Keratinocyte (primary cell): Measurements from ENCODE around the gene NBPF1. TPM values are rescaled to one million over a fixed set of nuclear protein-coding genes. Genes with fewer than 3 reads are reported as not detected.
"Not testable (repeated sequence)": the region's sequence is repeated elsewhere in the genome, so short reads cannot be mapped to it uniquely, and the experiment has no call there.

Experiments used
- DNase-seq: peaks from one replicate; pipeline ENCODE4 v3.0.0-alpha.2; 2011; ENCODE audit warnings: low read depth, missing footprints, low spot score
- FAIRE-seq: peaks from 2 replicates; lab custom pipeline; 2011; peaks lifted over from hg19 to GRCh38; lab: Jason Lieb, UNC
- H2AFZ ChIP-seq: 2 replicates; pipeline ENCODE4 v1.6.0; 2012; ENCODE audit warnings: low read length, control low read depth, inconsistent platforms; ENCODE audit not compliant: control insufficient read depth
- H3K27ac ChIP-seq: 2 replicates; pipeline ENCODE4 v1.5.1; 2011; ENCODE audit warnings: low read length; ENCODE audit not compliant: control insufficient read depth, insufficient read depth
- H3K27me3 ChIP-seq: 3 replicates; pipeline ENCODE4 v1.6.0; 2011; ENCODE audit warnings: low read length; ENCODE audit not compliant: control insufficient read depth, insufficient read depth; ENCODE audit errors: extremely low read depth
- H3K36me3 ChIP-seq, 2 experiments: 2 replicates in 1 of 2; 3 replicates in 1 of 2; pipeline ENCODE4 v1.5.1; 2011; ENCODE audit warnings: low read length in 2 of 2, mild to moderate bottlenecking in 1 of 2; ENCODE audit not compliant: control insufficient read depth in 2 of 2, insufficient read depth in 2 of 2; ENCODE audit errors: extremely low read depth in 1 of 2
- H3K4me1 ChIP-seq: 3 replicates; pipeline ENCODE4 v1.5.1; 2011; ENCODE audit warnings: low read length; ENCODE audit not compliant: control insufficient read depth, insufficient read depth; ENCODE audit errors: extremely low read depth
- H3K4me2 ChIP-seq: 3 replicates; pipeline ENCODE4 v1.6.0; 2011; ENCODE audit warnings: low read depth, low read length; ENCODE audit not compliant: control insufficient read depth, insufficient read depth; ENCODE audit errors: extremely low read depth
- H3K4me3 ChIP-seq, 3 experiments: fragments of 200-600 bp in 1 of 3; sonication (generic) in 1 of 3; 2 replicates in 2 of 3; 3 replicates in 1 of 3; pipeline ENCODE4 v1.5.1; 2011 to 2016; ENCODE audit warnings: low read length in 3 of 3, mild to moderate bottlenecking in 3 of 3, control low read depth in 2 of 3, inconsistent platforms in 1 of 3, low read depth in 1 of 3, mixed read lengths in 1 of 3, mixed run types in 1 of 3, moderate library complexity in 1 of 3; ENCODE audit not compliant: control insufficient read depth in 2 of 3, insufficient read depth in 2 of 3; ENCODE audit errors: extremely low read depth in 1 of 3
- H3K79me2 ChIP-seq: 2 replicates; pipeline ENCODE4 v1.6.0; 2012; ENCODE audit warnings: low read length; ENCODE audit not compliant: control insufficient read depth, insufficient read depth
- H3K9ac ChIP-seq: 3 replicates; pipeline ENCODE4 v1.6.0; 2011; ENCODE audit warnings: low read length; ENCODE audit not compliant: control insufficient read depth, insufficient read depth; ENCODE audit errors: extremely low read depth
- H3K9me1 ChIP-seq: 3 replicates; pipeline ENCODE4 v1.6.0; 2011; ENCODE audit warnings: low read length; ENCODE audit not compliant: control insufficient read depth, insufficient read depth; ENCODE audit errors: extremely low read depth
- H3K9me3 ChIP-seq: 2 replicates; pipeline ENCODE4 v1.5.1; 2012; ENCODE audit warnings: low read depth, low read length; ENCODE audit not compliant: control insufficient read depth
- H4K20me1 ChIP-seq: 3 replicates; pipeline ENCODE4 v1.6.0; 2011; ENCODE audit warnings: low read length; ENCODE audit not compliant: control insufficient read depth, insufficient read depth; ENCODE audit errors: extremely low read depth
- CTCF ChIP-seq, 3 experiments: IDR thresholded peaks in 1 of 3; conservative IDR thresholded peaks in 1 of 3; optimal IDR thresholded peaks in 1 of 3; 2 replicates in 2 of 3; 3 replicates in 1 of 3; pipeline versions ENCODE3 to v1.5.1; 2011; ENCODE audit warnings: low read length in 3 of 3, mild to moderate bottlenecking in 3 of 3, moderate library complexity in 2 of 3, control low read depth in 1 of 3, inconsistent platforms in 1 of 3; ENCODE audit not compliant: insufficient read depth in 2 of 3; ENCODE audit errors: extremely low read depth in 1 of 3
- EZH2 ChIP-seq: IDR thresholded peaks from one replicate; pipeline ENCODE4 v1.6.1; 2012; ENCODE audit warnings: inconsistent platforms, mild to moderate bottlenecking, low read length, moderate library complexity
- dilution Hi-C: fragments of 300-500 bp; cut with MboI; formaldehyde crosslinking; loops from one replicate; pipeline ENCODE4 v1.7.0; 2020; ENCODE audit warnings: low sequenced_read_pairs; ENCODE audit not compliant: extremely low pct_ligation_motif_present
- polyA plus RNA-seq, 5 experiments: library from polyadenylated mRNA; depleted of rRNA in 3 of 5; stranded (reverse) in 3 of 5; stranded (forward) in 1 of 5; unstranded in 1 of 5; fragments of >200 nt; gene quantifications; 1 replicate in 1 of 5; 2 replicates in 3 of 5; 3 replicates in 1 of 5; pipeline versions ENCODE4 v1.2.1 to v1.2.3, GENCODE V29; 2011 to 2012; ENCODE audit warnings: missing spikeins in 2 of 5, low read depth in 1 of 5, low replicate concordance in 1 of 5

Gene NBPF1
- polyA plus RNA-seq, 1 donor (not counting 4 experiments of a cell fraction or from before 2014, with no cell fraction given), result 16.4 TPM

- no peaks in the 10 kb centered on the region for H3K27me3 ChIP-seq
- H2AFZ ChIP-seq, result no peak overlapping the region
- peaks cover 20 to 39% of the 10 kb centered on the region in 2 experiments for H3K36me3 ChIP-seq
- no peaks in the 10 kb centered on the region for H3K9me3 ChIP-seq
- no peak overlapping the region for H3K4me3 ChIP-seq
- H3K79me2 ChIP-seq, result no peaks in the 10 kb centered on the region
- H4K20me1 ChIP-seq, result peaks cover 9% of the 10 kb centered on the region
- TF ChIP-seq EZH2, result no peak
- TF ChIP-seq CTCF (optimal IDR thresholded peaks at IDR 0.05 in 1 of 3, IDR thresholded peaks at IDR 0.05 in 1 of 3, conservative IDR thresholded peaks at IDR 0.05 in 1 of 3; ENCODE audit: extremely low read depth in 1 of 3, insufficient read depth in 2 of 3, low read length in 3 of 3), result no peak
- H3K9ac ChIP-seq, result no peak overlapping the region
- dilution Hi-C loops, result no loop called here
- no peak for DNase-seq
- H3K27ac ChIP-seq, result no peak overlapping the region
- FAIRE-seq, result no peak
- H3K4me2 ChIP-seq, result no peak overlapping the region
- H3K4me1 ChIP-seq, result peaks cover 11% of the 10 kb centered on the region
- H3K9me1 ChIP-seq, result peaks cover 6% of the 10 kb centered on the region
These were observed 15.2 kb upstream of the NBPF1 start for GRCh38 chr1:16628361-16629111.

- DNase-seq, FAIRE-seq, H3K9me3 ChIP-seq, H3K9me1 ChIP-seq, dilution Hi-C loops, H3K79me2 ChIP-seq, H2AFZ ChIP-seq, H3K27ac ChIP-seq, H3K27me3 ChIP-seq, H3K4me3 ChIP-seq, H3K4me2 ChIP-seq, H3K9ac ChIP-seq: not testable (repeated sequence)
- H3K36me3 ChIP-seq, result peaks cover 23 to 27% of the 10 kb centered on the region in 2 experiments
- H3K4me1 ChIP-seq, result peaks cover 25% of the 10 kb centered on the region
- peaks cover 23% of the 10 kb centered on the region for H4K20me1 ChIP-seq
These were observed 13.1 kb upstream of the NBPF1 start for GRCh38 chr1:16626409-16626983.
